Neural cell (in vitro differentiated cells): Measurements from ENCODE around the gene SSBP1. TPM values are rescaled to one million over a fixed set of nuclear protein-coding genes. Genes with fewer than 3 reads are reported as not detected.

Experiments
- H2AFZ ChIP-seq: fragments of 200-600, 300-800 bp; sonication (generic), shearing (Covaris generic); 2 replicates; pipeline ENCODE4 v1.6.0; 2014; ENCODE audit warnings: low read depth, mild to moderate bottlenecking, antibody characterized with exemption, low read length, moderate library complexity
- H3F3A ChIP-seq: fragments of 200-600 bp; shearing (Covaris generic); 2 replicates; pipeline ENCODE4 v1.6.1; 2016; ENCODE audit warnings: mild to moderate bottlenecking, moderate library complexity, mixed read lengths, antibody characterized with exemption, low read length; ENCODE audit not compliant: insufficient read depth, poor library complexity, severe bottlenecking
- H3K27ac ChIP-seq: fragments of 200-600, 300-800 bp; sonication (generic), shearing (Covaris generic); 2 replicates; pipeline ENCODE4 v1.5.1; 2014; ENCODE audit warnings: mild to moderate bottlenecking, low read length, moderate library complexity
- H3K27me3 ChIP-seq: fragments of 300-800, 200-600 bp; sonication (generic), shearing (Covaris generic); 2 replicates; pipeline ENCODE4 v1.6.0; 2014; ENCODE audit warnings: mild to moderate bottlenecking, low read depth, low read length, moderate library complexity; ENCODE audit not compliant: insufficient read depth
- H3K36me3 ChIP-seq: fragments of 300-800, 200-600 bp; sonication (generic), shearing (Covaris generic); 2 replicates; pipeline ENCODE4 v1.5.1; 2014; ENCODE audit warnings: mild to moderate bottlenecking, antibody characterized with exemption, low read length, moderate library complexity; ENCODE audit not compliant: insufficient read depth
- H3K4me2 ChIP-seq: fragments of 300-800, 200-600 bp; sonication (generic), shearing (Covaris generic); 2 replicates; pipeline ENCODE4 v1.6.0; 2014; ENCODE audit warnings: mild to moderate bottlenecking, low read length
- H3K4me3 ChIP-seq: fragments of 300-800, 200-600 bp; sonication (generic), shearing (Covaris generic); 2 replicates; pipeline ENCODE4 v1.5.1; 2014; ENCODE audit warnings: mild to moderate bottlenecking, low read length, moderate library complexity
- H3K79me2 ChIP-seq: fragments of 200-600 bp; shearing (Covaris generic); replicated peaks from 2 replicates; pipeline ENCODE4 v1.6.0; 2014; ENCODE audit warnings: mild to moderate bottlenecking, low read length, moderate library complexity; ENCODE audit not compliant: insufficient read depth
- H3K9ac ChIP-seq: fragments of 300-800, 200-600 bp; sonication (generic), shearing (Covaris generic); 2 replicates; pipeline ENCODE4 v1.6.1; 2016; ENCODE audit warnings: mild to moderate bottlenecking, low read length, mixed read lengths
- H3K9me2 ChIP-seq: fragments of 200-600 bp; shearing (Covaris generic); 2 replicates; pipeline ENCODE4 v1.6.1; 2016; ENCODE audit warnings: mild to moderate bottlenecking, low read length, mixed read lengths; ENCODE audit not compliant: insufficient read depth
- H3K9me3 ChIP-seq: fragments of 200-600, 300-800 bp; sonication (generic), shearing (Covaris generic); 2 replicates; pipeline ENCODE4 v1.6.1; 2016; ENCODE audit warnings: mild to moderate bottlenecking, mixed run types, low read length, moderate library complexity, mixed read lengths
- H4K20me1 ChIP-seq: fragments of 200-600 bp; shearing (Covaris generic); 2 replicates; pipeline ENCODE4 v1.6.1; 2016; ENCODE audit warnings: mild to moderate bottlenecking, mixed run types; ENCODE audit not compliant: insufficient read depth
- CTCF ChIP-seq: fragments of 450-650 bp; IDR thresholded peaks from 2 replicates; pipeline ENCODE4 v1.5.1; 2014; ENCODE audit warnings: antibody characterized with exemption, mild to moderate bottlenecking, moderate library complexity; ENCODE audit not compliant: poor library complexity, severe bottlenecking
- EP300 ChIP-seq: fragments of 450-650 bp; conservative IDR thresholded peaks from 2 replicates; pipeline ENCODE4 v1.6.1; 2014; ENCODE audit warnings: antibody characterized with exemption, mild to moderate bottlenecking, moderate library complexity; ENCODE audit not compliant: poor library complexity, severe bottlenecking
- EZH2 ChIP-seq: fragments of 200-600, 300-800 bp; shearing (Covaris generic), sonication (generic); IDR thresholded peaks from 2 replicates; pipeline ENCODE4 v1.6.1; 2014; ENCODE audit warnings: antibody characterized with exemption, low read length, borderline replicate concordance, mild to moderate bottlenecking; ENCODE audit not compliant: insufficient read depth, poor library complexity, severe bottlenecking
- MXI1 ChIP-seq: fragments of 450-650 bp; conservative IDR thresholded peaks from 2 replicates; pipeline ENCODE4 v1.6.1; 2014; ENCODE audit warnings: antibody characterized with exemption, mild to moderate bottlenecking; ENCODE audit not compliant: poor library complexity, severe bottlenecking
- POLR2AphosphoS5 ChIP-seq: IDR thresholded peaks from 2 replicates; pipeline ENCODE4 v1.6.1; 2012
- RAD21 ChIP-seq: fragments of 450-650 bp; conservative IDR thresholded peaks from 2 replicates; pipeline ENCODE4 v1.6.1; 2014; ENCODE audit warnings: antibody characterized with exemption, mild to moderate bottlenecking, moderate library complexity
- REST ChIP-seq: IDR thresholded peaks from 2 replicates; pipeline ENCODE4 v1.6.1; 2012; ENCODE audit warnings: borderline replicate concordance
- SMC3 ChIP-seq: fragments of 450-650 bp; conservative IDR thresholded peaks from 2 replicates; pipeline ENCODE4 v1.6.1; 2014; ENCODE audit warnings: antibody characterized with exemption, mild to moderate bottlenecking, moderate library complexity; ENCODE audit not compliant: poor library complexity
- TAF1 ChIP-seq: IDR thresholded peaks from 2 replicates; pipeline ENCODE4 v1.6.1; 2012; ENCODE audit warnings: low read depth
- polyA plus RNA-seq: library from polyadenylated mRNA; depleted of rRNA; stranded (reverse); fragments of >200 nt; gene quantifications from 2 replicates; pipeline ENCODE4 v1.2.3, GENCODE V29; 2014

Gene SSBP1
- polyA plus RNA-seq, 1 donor from 2014 or later, result 296 TPM

GRCh38 chr7:141742229-141742628 is 4.1 kb downstream of the SSBP1 start:
- H3K4me3 ChIP-seq, result no peak overlapping the region
- no peak overlapping the region for H2AFZ ChIP-seq
- no peaks in the 10 kb centered on the region for H3K27me3 ChIP-seq
- no peaks in the 10 kb centered on the region for H4K20me1 ChIP-seq
- TF ChIP-seq REST (no peak), RAD21 (no peak), CTCF (no peak)
- H3K9me2 ChIP-seq, result no peaks in the 10 kb centered on the region
- no peak overlapping the region for H3K9ac ChIP-seq
- H3K27ac ChIP-seq, result no peak overlapping the region
- H3K9me3 ChIP-seq, result no peaks in the 10 kb centered on the region
- H3K4me2 ChIP-seq, result no peak overlapping the region
- peaks cover 28% of the 10 kb centered on the region for H3K79me2 ChIP-seq
- no peaks in the 10 kb centered on the region for H3K36me3 ChIP-seq
- peaks cover 4% of the 10 kb centered on the region for H3F3A ChIP-seq

GRCh38 chr7:141744131-141744530 is 6.0 kb downstream of the SSBP1 start:
- no peak for TF ChIP-seq TAF1
- TF ChIP-seq EZH2, result no peak
- no peak for TF ChIP-seq RAD21
- no peak for TF ChIP-seq POLR2AphosphoS5
- no peak for TF ChIP-seq SMC3
- no peak for TF ChIP-seq REST
- TF ChIP-seq EP300, result no peak
- TF ChIP-seq CTCF, result no peak
- no peak for TF ChIP-seq MXI1
- Histone ChIP-seq H3K27me3 (no peaks in the 10 kb centered on the region), H3K9ac (no peak overlapping the region), H3K9me2 (no peaks in the 10 kb centered on the region), H2AFZ (no peak overlapping the region), H3K79me2 (peaks cover 19% of the 10 kb centered on the region), H3K4me2 (no peak overlapping the region), H3K27ac (no peak overlapping the region), H3K36me3 (peaks cover 10% of the 10 kb centered on the region), H3K4me3 (no peak overlapping the region), H3K9me3 (no peaks in the 10 kb centered on the region), H3F3A (peaks cover 4% of the 10 kb centered on the region), H4K20me1 (no peaks in the 10 kb centered on the region)
